GM12878 (cell line): ENCODE results near the gene PAPLN. TPM values are rescaled to one million over a fixed set of nuclear protein-coding genes. Genes with fewer than 3 reads are reported as not detected.

Experiments used
- ATAC-seq: fragments of 200-7000 bp; cut with Tn5 transposase; 3 replicates; pipeline ENCODE4 v1.9.1; 2020; ENCODE audit warnings: mild to moderate bottlenecking, moderate library complexity
- BruUV-seq: library from RNA; stranded (reverse); fragments of 400-500 nt; replicated peaks from 2 replicates; lab custom pipeline; 2021; lab: Mats Ljungman, UMichigan
- CTCF ChIA-PET: fragments of 300-600 bp; sonication (Branson Sonifier 250); formaldehyde crosslinking; extraction: SDS; loops from one replicate; lab custom pipeline; 2021; ENCODE audit warnings: inconsistent platforms; lab: Yijun Ruan, JAX
- POLR2A ChIA-PET: fragments of 350-600 bp; formaldehyde crosslinking; extraction: SDS; loops from one replicate; lab custom pipeline; 2021; ENCODE audit warnings: inconsistent platforms; lab: Charles Lee
- RAD21 ChIA-PET: fragments of 300-600 bp; sonication (Branson Sonifier 250); formaldehyde crosslinking; loops from one replicate; lab custom pipeline; 2023; ENCODE audit warnings: antibody characterized with exemption; ENCODE audit not compliant: unreplicated experiment; lab: Charles Lee
- SMC1A ChIA-PET: fragments of 300-600 bp; sonication (Branson Sonifier 250); formaldehyde crosslinking; loops from one replicate; lab custom pipeline; 2023; ENCODE audit not compliant: unreplicated experiment, uncharacterized antibody; lab: Charles Lee
- DNase-seq: peaks from one replicate; pipeline ENCODE4 v3.0.0-alpha.2; 2011; ENCODE audit warnings: low read depth, low spot score
- FAIRE-seq: peaks from 3 replicates; lab custom pipeline; 2011; peaks lifted over from hg19 to GRCh38; lab: Jason Lieb, UNC
- H2AFZ ChIP-seq: 2 replicates; pipeline ENCODE4 v1.6.0; 2011; ENCODE audit warnings: low read depth, low read length, control low read depth; ENCODE audit not compliant: control insufficient read depth
- H3K27ac ChIP-seq: 2 replicates; pipeline ENCODE4 v1.5.1; 2011; ENCODE audit warnings: control low read depth; ENCODE audit not compliant: control insufficient read depth, insufficient read depth
- H3K27me3 ChIP-seq, 2 experiments: replicated peaks in 1 of 2; 2 replicates each; pipeline versions ENCODE4 v1.6.0 to v1.6.1; 2011; ENCODE audit warnings: low read length in 1 of 2; ENCODE audit not compliant: control insufficient read depth in 2 of 2, insufficient read depth in 2 of 2
- H3K36me3 ChIP-seq, 2 experiments: 2 replicates each; pipeline ENCODE4 v1.5.1; 2011; ENCODE audit warnings: low read length in 1 of 2; ENCODE audit not compliant: control insufficient read depth in 2 of 2, insufficient read depth in 2 of 2
- H3K4me1 ChIP-seq: 2 replicates; pipeline ENCODE4 v1.6.1; 2011; ENCODE audit warnings: mild to moderate bottlenecking, low read length, moderate library complexity, mixed read lengths; ENCODE audit not compliant: control insufficient read depth, insufficient read depth
- H3K4me2 ChIP-seq: 2 replicates; pipeline ENCODE4 v1.6.0; 2011; ENCODE audit warnings: control low read depth; ENCODE audit not compliant: control insufficient read depth, insufficient read depth
- H3K4me3 ChIP-seq: fragments of 200-600 bp; sonication (generic); 2 replicates; pipeline ENCODE4 v1.5.1; 2016
- H3K79me2 ChIP-seq: 2 replicates; pipeline ENCODE4 v1.6.0; 2011; ENCODE audit warnings: low read length; ENCODE audit not compliant: control insufficient read depth, insufficient read depth
- H3K9ac ChIP-seq: 2 replicates; pipeline ENCODE4 v1.8.0; 2011; ENCODE audit warnings: low read length, control low read depth, mixed read lengths; ENCODE audit not compliant: control insufficient read depth, insufficient read depth
- H3K9me3 ChIP-seq: replicated peaks from 3 replicates; pipeline ENCODE4 v1.5.1; 2011; ENCODE audit warnings: mild to moderate bottlenecking, low read length; ENCODE audit not compliant: control insufficient read depth, insufficient read depth
- H4K20me1 ChIP-seq: 2 replicates; pipeline ENCODE4 v1.6.0; 2011; ENCODE audit not compliant: control insufficient read depth, insufficient read depth
- NR2C2 ChIP-seq: IDR thresholded peaks from 2 replicates; pipeline ENCODE4 v1.6.1; 2011; ENCODE audit warnings: borderline replicate concordance, low read depth; ENCODE audit not compliant: control insufficient read depth, insufficient read length
- RAD21 ChIP-seq: IDR thresholded peaks from 2 replicates; pipeline ENCODE4 v1.6.1; 2011; ENCODE audit warnings: mild to moderate bottlenecking, low read depth, low read length, moderate library complexity; ENCODE audit not compliant: insufficient read depth
- RB1 ChIP-seq: fragments of 450-650 bp; formaldehyde crosslinking; IDR thresholded peaks from 2 replicates; pipeline ENCODE4 v1.6.1; 2017; ENCODE audit warnings: mild to moderate bottlenecking, borderline replicate concordance
- SKIL ChIP-seq: fragments of 450-650 bp; IDR thresholded peaks from 2 replicates; pipeline ENCODE4 v1.6.1; 2017; ENCODE audit warnings: mild to moderate bottlenecking, low read depth, inconsistent platforms; ENCODE audit not compliant: poor library complexity, severe bottlenecking
- STAT3 ChIP-seq: IDR thresholded peaks from 2 replicates; pipeline ENCODE4 v1.6.1; 2011; ENCODE audit warnings: low read depth, low read length, improper control_type of control experiment
- WRNIP1 ChIP-seq: IDR thresholded peaks from 2 replicates; pipeline ENCODE4 v1.6.1; 2011; ENCODE audit warnings: low read depth, low read length, improper control_type of control experiment, borderline replicate concordance
- WGBS: methylation state at CpG from one replicate; pipeline ENCODE4 v1.1.6; 2016; ENCODE audit warnings: low lambda C conversion rate; ENCODE audit not compliant: insufficient replicate concordance, insufficient coverage; ENCODE audit errors: missing lambda C conversion rate; 5-methylcytosine and 5-hydroxymethylcytosine counted together
- in situ Hi-C: fragments of 300-500 bp; cut with MboI; formaldehyde crosslinking; loops from 9 replicates; pipeline ENCODE4 v1.14.3; 2018; ENCODE audit warnings: mixed read lengths
- intact Hi-C: fragments of 100-400 bp; cut with micrococcal nuclease; formaldehyde crosslinking; loops from one replicate; pipeline ENCODE4 v1.14.2; 2022; ENCODE audit not compliant: unreplicated experiment
- polyA plus RNA-seq, 11 experiments: library from polyadenylated mRNA; depleted of rRNA in 4 of 11; unstranded in 6 of 11; stranded (reverse) in 5 of 11; fragments of >200 nt; fragmentation: Nextera tagmentation in 4 of 11; fragmentation: Illumina TruSeq in 1 of 11; extraction: Ambion mirVana in 4 of 11; extraction: Trizol in 1 of 11; gene quantifications; 1 replicate in 1 of 11; 2 replicates in 10 of 11; pipeline versions ENCODE4 v1.2.1 to v1.2.3, GENCODE V29; 2011 to 2016; ENCODE audit warnings: inconsistent platforms in 2 of 11, missing spikeins in 2 of 11, low read depth in 1 of 11
- total RNA-seq, 4 experiments: library from RNA; depleted of rRNA in 3 of 4; stranded (reverse); fragments of >200 nt in 3 of 4; fragmentation: Illumina TruSeq in 1 of 4; extraction: Trizol in 1 of 4; gene quantifications; 2 replicates each; pipeline versions ENCODE4 v1.2.1 to v1.2.3, GENCODE V29; 2013 to 2021
- TF ChIP-seq, protein P1 (sequence below): fragments of 450-650 bp; conservative IDR thresholded peaks from 2 replicates; pipeline ENCODE4 v1.6.1; 2017; ENCODE audit warnings: mild to moderate bottlenecking, moderate library complexity
- TF ChIP-seq, protein P2 (sequence below): fragments of 150-350 bp; IDR thresholded peaks from 2 replicates; pipeline ENCODE4 v1.6.1; 2014; ENCODE audit warnings: mild to moderate bottlenecking, low read depth, low read length
- TF ChIP-seq, protein P3 (sequence below): fragments of 150-350 bp; IDR thresholded peaks from 2 replicates; pipeline ENCODE4 v1.6.1; 2016; ENCODE audit warnings: low read depth, low read length

PAPLN gene
- total and polyA plus RNA-seq, 10 of the 15 experiments (the other 5 are each of a cell fraction or from before 2014, with no cell fraction given): 1.8 to 19.8 (median 7.4) TPM

DNA sequence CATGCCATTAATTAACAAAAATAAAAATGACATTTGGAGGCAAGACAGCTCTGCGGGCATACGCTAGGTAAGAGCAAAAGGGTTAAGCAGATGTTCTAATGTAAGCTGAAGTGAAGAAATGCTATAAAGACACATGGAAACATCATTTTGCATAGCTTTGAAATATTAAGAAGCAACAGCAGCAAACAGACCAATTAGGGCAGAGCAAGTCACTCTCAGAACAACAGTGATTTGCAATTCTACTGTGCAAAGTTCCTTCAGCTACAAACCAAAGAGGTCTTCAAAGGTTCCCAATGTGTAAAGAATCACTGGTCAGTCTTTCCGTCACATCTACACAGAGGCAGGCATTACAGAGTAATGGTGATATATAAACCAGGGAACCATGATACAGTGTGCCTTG, 68.2 kb downstream of the PAPLN start:
- H3K9me3 ChIP-seq: no peaks in the 10 kb centered on the region
- in situ Hi-C loops (no loop called here), intact Hi-C loops (no loop called here)
- H3K9ac ChIP-seq: no peak overlapping the region
- ChIA-PET SMC1A (interaction anchor here (0.6 to 2.5 kb wide), 6 partner anchors 9 to 162 kb away, joined by 3 to 20 read pairs (median 4); no protein-coding TSS in a partner anchor), RAD21 (interaction anchor here (1.0 to 2.6 kb wide), 5 partner anchors 10 to 171 kb away, joined by 4 to 13 read pairs (median 8); no protein-coding TSS in a partner anchor), POLR2A (interaction anchor here (2.3 to 3.1 kb wide), 2 partner anchors 20 to 153 kb away, joined by 5 to 22 read pairs; partner anchors contain the start of gene NUMB), CTCF (interaction anchor here (1.0 to 1.3 kb wide), 4 partner anchors 11 to 163 kb away, joined by 3 to 5 read pairs (median 3); partner anchors contain the start of gene NUMB)
- no peak overlapping the region for H2AFZ ChIP-seq
- H3K79me2 ChIP-seq: no peaks in the 10 kb centered on the region
- no peak overlapping the region for H3K4me2 ChIP-seq
- H3K36me3 ChIP-seq: no peaks in the 10 kb centered on the region; a peak in 1 of 4 replicates
- ATAC-seq (no peak), DNase-seq (no peak), FAIRE-seq (no peak)
- WGBS: 67% methylated on average over 3 of the region's 3 CpGs
- no peaks in the 10 kb centered on the region for H3K27me3 ChIP-seq
- H3K27ac ChIP-seq: no peak overlapping the region
- H4K20me1 ChIP-seq: no peaks in the 10 kb centered on the region
- peaks cover 19% of the 10 kb centered on the region for H3K4me1 ChIP-seq
- no peak overlapping the region for H3K4me3 ChIP-seq
- no TSS peak for BruUV-seq
- TF ChIP-seq, protein P1, sequence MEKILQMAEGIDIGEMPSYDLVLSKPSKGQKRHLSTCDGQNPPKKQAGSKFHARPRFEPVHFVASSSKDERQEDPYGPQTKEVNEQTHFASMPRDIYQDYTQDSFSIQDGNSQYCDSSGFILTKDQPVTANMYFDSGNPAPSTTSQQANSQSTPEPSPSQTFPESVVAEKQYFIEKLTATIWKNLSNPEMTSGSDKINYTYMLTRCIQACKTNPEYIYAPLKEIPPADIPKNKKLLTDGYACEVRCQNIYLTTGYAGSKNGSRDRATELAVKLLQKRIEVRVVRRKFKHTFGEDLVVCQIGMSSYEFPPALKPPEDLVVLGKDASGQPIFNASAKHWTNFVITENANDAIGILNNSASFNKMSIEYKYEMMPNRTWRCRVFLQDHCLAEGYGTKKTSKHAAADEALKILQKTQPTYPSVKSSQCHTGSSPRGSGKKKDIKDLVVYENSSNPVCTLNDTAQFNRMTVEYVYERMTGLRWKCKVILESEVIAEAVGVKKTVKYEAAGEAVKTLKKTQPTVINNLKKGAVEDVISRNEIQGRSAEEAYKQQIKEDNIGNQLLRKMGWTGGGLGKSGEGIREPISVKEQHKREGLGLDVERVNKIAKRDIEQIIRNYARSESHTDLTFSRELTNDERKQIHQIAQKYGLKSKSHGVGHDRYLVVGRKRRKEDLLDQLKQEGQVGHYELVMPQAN: no peak
- no peak for TF ChIP-seq NR2C2
- TF ChIP-seq RB1: no peak
- no peak for TF ChIP-seq RAD21
- TF ChIP-seq STAT3: no peak
- TF ChIP-seq WRNIP1: no peak
- TF ChIP-seq, protein P2, sequence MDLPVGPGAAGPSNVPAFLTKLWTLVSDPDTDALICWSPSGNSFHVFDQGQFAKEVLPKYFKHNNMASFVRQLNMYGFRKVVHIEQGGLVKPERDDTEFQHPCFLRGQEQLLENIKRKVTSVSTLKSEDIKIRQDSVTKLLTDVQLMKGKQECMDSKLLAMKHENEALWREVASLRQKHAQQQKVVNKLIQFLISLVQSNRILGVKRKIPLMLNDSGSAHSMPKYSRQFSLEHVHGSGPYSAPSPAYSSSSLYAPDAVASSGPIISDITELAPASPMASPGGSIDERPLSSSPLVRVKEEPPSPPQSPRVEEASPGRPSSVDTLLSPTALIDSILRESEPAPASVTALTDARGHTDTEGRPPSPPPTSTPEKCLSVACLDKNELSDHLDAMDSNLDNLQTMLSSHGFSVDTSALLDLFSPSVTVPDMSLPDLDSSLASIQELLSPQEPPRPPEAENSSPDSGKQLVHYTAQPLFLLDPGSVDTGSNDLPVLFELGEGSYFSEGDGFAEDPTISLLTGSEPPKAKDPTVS: no peak
- TF ChIP-seq, protein P3, sequence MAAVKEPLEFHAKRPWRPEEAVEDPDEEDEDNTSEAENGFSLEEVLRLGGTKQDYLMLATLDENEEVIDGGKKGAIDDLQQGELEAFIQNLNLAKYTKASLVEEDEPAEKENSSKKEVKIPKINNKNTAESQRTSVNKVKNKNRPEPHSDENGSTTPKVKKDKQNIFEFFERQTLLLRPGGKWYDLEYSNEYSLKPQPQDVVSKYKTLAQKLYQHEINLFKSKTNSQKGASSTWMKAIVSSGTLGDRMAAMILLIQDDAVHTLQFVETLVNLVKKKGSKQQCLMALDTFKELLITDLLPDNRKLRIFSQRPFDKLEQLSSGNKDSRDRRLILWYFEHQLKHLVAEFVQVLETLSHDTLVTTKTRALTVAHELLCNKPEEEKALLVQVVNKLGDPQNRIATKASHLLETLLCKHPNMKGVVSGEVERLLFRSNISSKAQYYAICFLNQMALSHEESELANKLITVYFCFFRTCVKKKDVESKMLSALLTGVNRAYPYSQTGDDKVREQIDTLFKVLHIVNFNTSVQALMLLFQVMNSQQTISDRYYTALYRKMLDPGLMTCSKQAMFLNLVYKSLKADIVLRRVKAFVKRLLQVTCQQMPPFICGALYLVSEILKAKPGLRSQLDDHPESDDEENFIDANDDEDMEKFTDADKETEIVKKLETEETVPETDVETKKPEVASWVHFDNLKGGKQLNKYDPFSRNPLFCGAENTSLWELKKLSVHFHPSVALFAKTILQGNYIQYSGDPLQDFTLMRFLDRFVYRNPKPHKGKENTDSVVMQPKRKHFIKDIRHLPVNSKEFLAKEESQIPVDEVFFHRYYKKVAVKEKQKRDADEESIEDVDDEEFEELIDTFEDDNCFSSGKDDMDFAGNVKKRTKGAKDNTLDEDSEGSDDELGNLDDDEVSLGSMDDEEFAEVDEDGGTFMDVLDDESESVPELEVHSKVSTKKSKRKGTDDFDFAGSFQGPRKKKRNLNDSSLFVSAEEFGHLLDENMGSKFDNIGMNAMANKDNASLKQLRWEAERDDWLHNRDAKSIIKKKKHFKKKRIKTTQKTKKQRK: no peak
- no peak for TF ChIP-seq SKIL
